Measurements from ENCODE around the gene NRXN3.

DNA sequence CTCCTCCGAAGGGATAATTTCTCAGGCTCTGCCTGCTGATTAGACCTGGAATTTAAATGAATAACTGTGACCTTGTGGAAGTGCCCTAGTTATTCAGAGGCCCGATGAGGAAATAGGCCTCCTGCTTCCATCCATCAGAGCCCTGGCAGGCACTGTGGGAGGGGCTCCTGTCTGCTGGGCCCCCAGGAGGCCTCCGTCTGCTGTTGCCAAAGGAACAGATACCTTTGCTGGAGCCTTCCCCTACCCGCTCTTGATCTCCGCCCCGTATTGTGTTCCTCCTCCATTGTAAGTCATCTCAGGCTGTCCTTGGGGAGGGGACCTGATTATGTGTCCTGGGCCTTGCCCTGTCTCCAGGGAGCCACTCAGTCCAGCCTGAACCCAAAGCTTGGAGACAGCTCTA, 112.3 kb downstream of the NRXN3 start:
- TF ChIP-seq, protein P1, sequence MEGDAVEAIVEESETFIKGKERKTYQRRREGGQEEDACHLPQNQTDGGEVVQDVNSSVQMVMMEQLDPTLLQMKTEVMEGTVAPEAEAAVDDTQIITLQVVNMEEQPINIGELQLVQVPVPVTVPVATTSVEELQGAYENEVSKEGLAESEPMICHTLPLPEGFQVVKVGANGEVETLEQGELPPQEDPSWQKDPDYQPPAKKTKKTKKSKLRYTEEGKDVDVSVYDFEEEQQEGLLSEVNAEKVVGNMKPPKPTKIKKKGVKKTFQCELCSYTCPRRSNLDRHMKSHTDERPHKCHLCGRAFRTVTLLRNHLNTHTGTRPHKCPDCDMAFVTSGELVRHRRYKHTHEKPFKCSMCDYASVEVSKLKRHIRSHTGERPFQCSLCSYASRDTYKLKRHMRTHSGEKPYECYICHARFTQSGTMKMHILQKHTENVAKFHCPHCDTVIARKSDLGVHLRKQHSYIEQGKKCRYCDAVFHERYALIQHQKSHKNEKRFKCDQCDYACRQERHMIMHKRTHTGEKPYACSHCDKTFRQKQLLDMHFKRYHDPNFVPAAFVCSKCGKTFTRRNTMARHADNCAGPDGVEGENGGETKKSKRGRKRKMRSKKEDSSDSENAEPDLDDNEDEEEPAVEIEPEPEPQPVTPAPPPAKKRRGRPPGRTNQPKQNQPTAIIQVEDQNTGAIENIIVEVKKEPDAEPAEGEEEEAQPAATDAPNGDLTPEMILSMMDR (conservative IDR thresholded peaks at IDR 0.05; ENCODE audit: low read length): no peak
- no peak for TF ChIP-seq EZH2phosphoT487 (IDR thresholded peaks at IDR 0.05; ENCODE audit: borderline replicate concordance, low read depth, low read length)
